NCI-H748 (cell line): ENCODE results near the gene MEF2A.
A peak's percentile ranks its signal among the peaks of the same experiment; 100 is the strongest.

Experiments used
- DNase-seq: peaks from one replicate; lab custom pipeline; 2025; ENCODE audit not compliant: unreplicated experiment; lab: John Stamatoyannopoulos, UW

Gene MEF2A

GRCh38 chr15:99755692-99756409, 190.1 kb downstream of the MEF2A start:
- DNase-seq: peak; percentile 63

- no peak for DNase-seq
These were observed 196.5 kb downstream of the MEF2A start for GRCh38 chr15:99762288-99762687.

- no peak for DNase-seq
These were observed 198.0 kb downstream of the MEF2A start for GRCh38 chr15:99763827-99764226.

- peak; percentile 72 for DNase-seq
These were observed 198.7 kb downstream of the MEF2A start for GRCh38 chr15:99764522-99764921.
